K562 (cell line): ENCODE data around the gene CCDC78. TPM values are rescaled to one million over a fixed set of nuclear protein-coding genes. Genes with fewer than 3 reads are reported as not detected.

Source experiments
- DPF2 ChIP-seq: fragments of 450-650 bp; IDR thresholded peaks from 2 replicates; pipeline ENCODE4 v1.6.1; 2016
- FOXA1 ChIP-seq: fragments of 450-650 bp; IDR thresholded peaks from 2 replicates; pipeline ENCODE4 v1.6.1; 2016; ENCODE audit warnings: mild to moderate bottlenecking, borderline replicate concordance
- HDAC1 ChIP-seq, 2 experiments: fragments of 450-650 bp; IDR thresholded peaks; 2 replicates each; pipeline ENCODE4 v1.6.1; 2016 to 2017; ENCODE audit warnings: inconsistent platforms in 1 of 2, mild to moderate bottlenecking in 1 of 2, moderate library complexity in 1 of 2
- MAFK ChIP-seq: IDR thresholded peaks from 2 replicates; pipeline ENCODE4 v1.6.1; 2011; ENCODE audit warnings: low read length, improper control_type of control experiment
- MEF2D ChIP-seq: conservative IDR thresholded peaks from 2 replicates; pipeline ENCODE4 v1.6.1; 2016; ENCODE audit warnings: low read depth, missing genetic modification characterization, missing compliant biosample characterization
- MTF1 ChIP-seq: fragments of 250-450 bp; sonication (Bioruptor Pico); IDR thresholded peaks from 2 replicates; pipeline ENCODE4 v1.9.0; 2021; ENCODE audit warnings: moderate library complexity, mild to moderate bottlenecking, inconsistent platforms, borderline replicate concordance
- NFRKB ChIP-seq: fragments of 450-650 bp; IDR thresholded peaks from 2 replicates; pipeline ENCODE4 v1.6.1; 2016; ENCODE audit warnings: low read depth
- NR0B1 ChIP-seq: fragments of 450-650 bp; IDR thresholded peaks from one replicate; pipeline ENCODE4 v1.6.1; 2018; ENCODE audit warnings: mild to moderate bottlenecking, moderate library complexity; ENCODE audit not compliant: partially characterized antibody
- PHB ChIP-seq: fragments of 250-450 bp; sonication (Bioruptor Pico); IDR thresholded peaks from 2 replicates; pipeline ENCODE4 v1.5.0; 2021
- POLR2B ChIP-seq: fragments of 450-650 bp; IDR thresholded peaks from 2 replicates; pipeline ENCODE4 v1.6.1; 2018; ENCODE audit warnings: low read depth; ENCODE audit not compliant: partially characterized antibody
- POLR2G ChIP-seq: fragments of 200-400 bp; formaldehyde crosslinking; IDR thresholded peaks from 2 replicates; pipeline ENCODE4 v1.6.1; 2017; ENCODE audit warnings: low read depth, mild to moderate bottlenecking, antibody characterized with exemption, low read length, moderate library complexity
- SAP30 ChIP-seq: fragments of 200-600 bp; sonication (generic); IDR thresholded peaks from 2 replicates; pipeline ENCODE4 v1.6.1; 2012; ENCODE audit warnings: borderline replicate concordance, low read depth, mild to moderate bottlenecking, moderate library complexity, low read length, control low read depth, inconsistent platforms; ENCODE audit not compliant: insufficient read depth, poor library complexity, severe bottlenecking
- ZNF212 ChIP-seq: fragments of 450-650 bp; formaldehyde crosslinking; IDR thresholded peaks from 2 replicates; pipeline ENCODE4 v1.4.0; 2020; ENCODE audit warnings: mild to moderate bottlenecking
- ZNF232 ChIP-seq: sonication (generic); formaldehyde crosslinking; IDR thresholded peaks from 2 replicates; pipeline ENCODE4 v1.8.0; 2022; ENCODE audit warnings: mild to moderate bottlenecking, missing genetic modification reagents
- ZNF395 ChIP-seq: fragments of 200-800 bp; sonication (Bioruptor generic); IDR thresholded peaks from 2 replicates; pipeline ENCODE4 v1.6.1; 2017; ENCODE audit warnings: missing genetic modification characterization, missing compliant biosample characterization
- ZNF445 ChIP-seq: fragments of 250-450 bp; sonication (Bioruptor Pico); IDR thresholded peaks from 2 replicates; pipeline ENCODE4 v1.4.0; 2020; ENCODE audit warnings: low read depth, mild to moderate bottlenecking, moderate library complexity
- ZNF639 ChIP-seq, 2 experiments: fragments of 200-800 bp in 1 of 2; sonication (Bioruptor generic) in 1 of 2; sonication (generic) in 1 of 2; formaldehyde crosslinking in 1 of 2; IDR thresholded peaks in 1 of 2; conservative IDR thresholded peaks in 1 of 2; 2 replicates each; pipeline versions ENCODE4 v1.5.0 to v1.6.1; 2016 to 2020; ENCODE audit warnings: missing compliant biosample characterization in 1 of 2, missing genetic modification characterization in 1 of 2, missing genetic modification reagents in 1 of 2
- ZSCAN32 ChIP-seq: fragments of 450-650 bp; formaldehyde crosslinking; IDR thresholded peaks from 2 replicates; pipeline ENCODE4 v1.4.0; 2020; ENCODE audit warnings: mild to moderate bottlenecking, moderate library complexity
- polyA plus RNA-seq, 8 experiments: library from polyadenylated mRNA; depleted of rRNA in 4 of 8; stranded (reverse) in 5 of 8; unstranded in 3 of 8; fragments of >200 nt; fragmentation: Nextera tagmentation in 2 of 8; fragmentation: Illumina TruSeq in 1 of 8; extraction: Ambion mirVana in 2 of 8; extraction: Trizol in 1 of 8; gene quantifications; 2 replicates each; pipeline versions ENCODE4 v1.2.1 to v1.2.3, GENCODE V29; 2011 to 2014; ENCODE audit warnings: inconsistent platforms in 1 of 8, missing spikeins in 1 of 8
- total RNA-seq, 7 experiments: library from RNA; depleted of rRNA in 6 of 7; stranded (reverse); fragments of >200 nt in 6 of 7; fragmentation: Illumina TruSeq in 2 of 7; extraction: Trizol in 2 of 7; gene quantifications; 2 replicates each; pipeline versions ENCODE4 v1.2.1 to v1.2.3, GENCODE V29; 2011 to 2021; ENCODE audit warnings: low replicate concordance in 1 of 7
- TF ChIP-seq, protein P1 (sequence below): IDR thresholded peaks from 3 replicates; pipeline ENCODE4 v1.6.1; 2011; ENCODE audit warnings: borderline replicate concordance, mild to moderate bottlenecking, moderate library complexity; ENCODE audit not compliant: insufficient read length; ENCODE audit errors: extremely low read depth

Gene CCDC78
- total and polyA plus RNA-seq, 9 of the 15 experiments (the other 6 are each of a cell fraction or from before 2014, with no cell fraction given) = 0.24 to 17.7 (median 2.9) TPM

DNA sequence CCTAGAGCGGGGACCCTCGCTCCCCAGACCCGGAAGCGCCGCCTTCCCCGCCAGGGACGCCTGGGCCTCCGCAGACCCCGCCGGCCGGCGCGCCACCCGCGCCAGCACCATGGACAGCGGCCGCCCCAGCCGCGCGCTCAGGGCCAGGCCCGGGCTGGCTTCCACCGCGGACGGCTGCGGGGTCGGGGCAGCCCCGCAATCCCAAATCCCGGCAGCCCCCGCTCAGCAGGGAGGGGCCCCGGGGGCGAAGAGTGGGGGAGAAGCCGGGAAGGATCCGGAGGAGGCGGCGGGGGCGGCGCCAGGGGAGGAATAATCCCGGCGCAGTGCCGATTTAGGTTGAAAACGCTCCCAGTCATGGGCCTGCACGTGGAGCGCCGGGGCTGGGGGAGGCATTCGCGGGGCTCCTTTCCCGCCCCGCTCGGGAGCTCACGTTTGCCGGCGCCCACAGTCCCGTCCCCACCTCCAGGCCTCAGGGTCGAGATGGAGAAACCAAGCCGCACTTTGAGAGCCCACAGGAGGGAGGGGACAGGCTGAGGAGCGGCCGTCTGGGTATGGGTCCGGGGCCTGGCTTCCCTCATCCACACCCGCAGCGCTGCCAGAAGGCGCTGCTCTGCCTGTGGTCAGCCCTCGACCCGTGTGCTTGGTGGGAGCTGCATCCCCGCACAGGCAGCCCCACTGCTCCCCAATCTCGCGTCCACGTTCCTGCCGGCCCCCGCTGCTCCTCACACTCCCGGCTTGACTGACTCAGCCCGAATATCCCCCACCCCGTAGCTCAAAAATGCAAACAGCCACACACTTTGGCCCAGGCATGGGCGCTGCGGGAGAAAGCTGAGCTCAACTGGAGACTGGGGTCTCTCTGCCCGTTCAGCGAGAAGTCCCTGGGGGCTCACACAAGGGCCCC, 25.3 kb downstream of the CCDC78 start (continued):
- no peak for TF ChIP-seq MTF1 (CRISPR knock-in tag)
- peak; percentile 46 for TF ChIP-seq SAP30
- no peak for TF ChIP-seq DPF2
- TF ChIP-seq FOXA1 = no peak
- no peak; the same call in 1 of the 2 replicates for TF ChIP-seq POLR2G
- TF ChIP-seq PHB (CRISPR knock-in tag) = no peak
- TF ChIP-seq NFRKB = no peak
- 0 out of 4 replicates have a peak, but pooled peaks of 1 of the 2 experiments have one; percentile 29 for TF ChIP-seq HDAC1 (IDR thresholded peaks at IDR 0.05)
- no peak; a peak in 1 of 4 replicates for TF ChIP-seq ZNF639 (CRISPR knock-in tag; conservative IDR thresholded peaks at IDR 0.05 in 1 of 2, IDR thresholded peaks at IDR 0.05 in 1 of 2)
- TF ChIP-seq MAFK = no peak
- no peak for TF ChIP-seq ZNF212 (CRISPR knock-in tag)
- TF ChIP-seq NR0B1 = no peak
- TF ChIP-seq ZNF232 (CRISPR knock-in tag) = peak; percentile 37; the same call in 1 of the 2 replicates
- TF ChIP-seq POLR2B = no peak
- peak; percentile 60; the same call in 1 of the 2 replicates for TF ChIP-seq ZNF395
- no peak for TF ChIP-seq ZNF445 (CRISPR knock-in tag)
- no peak for TF ChIP-seq MEF2D (tag)
- no peak for TF ChIP-seq ZSCAN32 (CRISPR knock-in tag)
- TF ChIP-seq, protein P1, sequence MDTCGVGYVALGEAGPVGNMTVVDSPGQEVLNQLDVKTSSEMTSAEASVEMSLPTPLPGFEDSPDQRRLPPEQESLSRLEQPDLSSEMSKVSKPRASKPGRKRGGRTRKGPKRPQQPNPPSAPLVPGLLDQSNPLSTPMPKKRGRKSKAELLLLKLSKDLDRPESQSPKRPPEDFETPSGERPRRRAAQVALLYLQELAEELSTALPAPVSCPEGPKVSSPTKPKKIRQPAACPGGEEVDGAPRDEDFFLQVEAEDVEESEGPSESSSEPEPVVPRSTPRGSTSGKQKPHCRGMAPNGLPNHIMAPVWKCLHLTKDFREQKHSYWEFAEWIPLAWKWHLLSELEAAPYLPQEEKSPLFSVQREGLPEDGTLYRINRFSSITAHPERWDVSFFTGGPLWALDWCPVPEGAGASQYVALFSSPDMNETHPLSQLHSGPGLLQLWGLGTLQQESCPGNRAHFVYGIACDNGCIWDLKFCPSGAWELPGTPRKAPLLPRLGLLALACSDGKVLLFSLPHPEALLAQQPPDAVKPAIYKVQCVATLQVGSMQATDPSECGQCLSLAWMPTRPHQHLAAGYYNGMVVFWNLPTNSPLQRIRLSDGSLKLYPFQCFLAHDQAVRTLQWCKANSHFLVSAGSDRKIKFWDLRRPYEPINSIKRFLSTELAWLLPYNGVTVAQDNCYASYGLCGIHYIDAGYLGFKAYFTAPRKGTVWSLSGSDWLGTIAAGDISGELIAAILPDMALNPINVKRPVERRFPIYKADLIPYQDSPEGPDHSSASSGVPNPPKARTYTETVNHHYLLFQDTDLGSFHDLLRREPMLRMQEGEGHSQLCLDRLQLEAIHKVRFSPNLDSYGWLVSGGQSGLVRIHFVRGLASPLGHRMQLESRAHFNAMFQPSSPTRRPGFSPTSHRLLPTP = no peak
